ENCODE data around the gene SLAIN2.

DNA sequence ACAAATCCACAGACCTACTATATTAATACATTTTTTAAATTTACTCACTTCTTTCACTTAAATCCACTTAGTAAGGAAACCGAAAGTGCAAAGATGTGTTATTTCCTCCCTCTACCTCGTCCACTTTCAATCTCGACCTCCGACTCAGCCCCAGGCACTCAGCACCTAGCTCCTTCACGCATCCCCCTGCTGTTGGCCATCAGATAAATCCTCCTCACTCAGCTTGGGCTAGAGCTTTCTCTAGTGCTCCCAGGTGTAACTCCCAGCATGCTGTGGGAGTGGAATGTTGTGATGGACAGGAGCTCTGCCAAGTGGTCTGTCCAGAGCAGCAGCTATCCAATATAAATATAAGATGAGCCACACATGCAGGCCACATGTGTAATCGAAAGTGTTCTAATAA lies 45.0 kb upstream of the SLAIN2 start:
- TF ChIP-seq, protein P1, sequence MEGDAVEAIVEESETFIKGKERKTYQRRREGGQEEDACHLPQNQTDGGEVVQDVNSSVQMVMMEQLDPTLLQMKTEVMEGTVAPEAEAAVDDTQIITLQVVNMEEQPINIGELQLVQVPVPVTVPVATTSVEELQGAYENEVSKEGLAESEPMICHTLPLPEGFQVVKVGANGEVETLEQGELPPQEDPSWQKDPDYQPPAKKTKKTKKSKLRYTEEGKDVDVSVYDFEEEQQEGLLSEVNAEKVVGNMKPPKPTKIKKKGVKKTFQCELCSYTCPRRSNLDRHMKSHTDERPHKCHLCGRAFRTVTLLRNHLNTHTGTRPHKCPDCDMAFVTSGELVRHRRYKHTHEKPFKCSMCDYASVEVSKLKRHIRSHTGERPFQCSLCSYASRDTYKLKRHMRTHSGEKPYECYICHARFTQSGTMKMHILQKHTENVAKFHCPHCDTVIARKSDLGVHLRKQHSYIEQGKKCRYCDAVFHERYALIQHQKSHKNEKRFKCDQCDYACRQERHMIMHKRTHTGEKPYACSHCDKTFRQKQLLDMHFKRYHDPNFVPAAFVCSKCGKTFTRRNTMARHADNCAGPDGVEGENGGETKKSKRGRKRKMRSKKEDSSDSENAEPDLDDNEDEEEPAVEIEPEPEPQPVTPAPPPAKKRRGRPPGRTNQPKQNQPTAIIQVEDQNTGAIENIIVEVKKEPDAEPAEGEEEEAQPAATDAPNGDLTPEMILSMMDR (IDR thresholded peaks at IDR 0.05; ENCODE audit: low read depth, low read length, poor library complexity, severe bottlenecking): no peak
- TF ChIP-seq EZH2phosphoT487 (IDR thresholded peaks at IDR 0.05; ENCODE audit: borderline replicate concordance, low read length): no peak
